Retinal pigment epithelial cell (primary cell): Measurements from ENCODE around the gene NKD1.
"Not testable (repeated sequence)": the region's sequence is repeated elsewhere in the genome, so short reads cannot be mapped to it uniquely, and the experiment has no call there.

Source experiments
- DNase-seq: peaks from one replicate; pipeline ENCODE4 v3.0.0-alpha.2; 2010; ENCODE audit warnings: low read depth
- H3K4me3 ChIP-seq: 2 replicates; pipeline ENCODE4 v1.5.1; 2011; ENCODE audit warnings: mild to moderate bottlenecking, low read length, control low read depth, moderate library complexity
- CTCF ChIP-seq: conservative IDR thresholded peaks from 2 replicates; pipeline ENCODE4 v1.5.1; 2011; ENCODE audit warnings: low read depth, low read length, control low read depth, inconsistent platforms

Gene NKD1

GRCh38 chr16:50533317-50533716, 14.9 kb upstream of the NKD1 start:
- DNase-seq: no peak
- no peak overlapping the region for H3K4me3 ChIP-seq
- TF ChIP-seq CTCF: no peak

- TF ChIP-seq CTCF: no peak
- DNase-seq: no peak
- H3K4me3 ChIP-seq: no peak overlapping the region
Measured at GRCh38 chr16:50534091-50534490, 14.1 kb upstream of the NKD1 start.

GRCh38 chr16:50534556-50534955, 13.6 kb upstream of the NKD1 start:
- TF ChIP-seq CTCF: no peak
- no peak overlapping the region for H3K4me3 ChIP-seq
- DNase-seq: no peak

- DNase-seq: no peak
- H3K4me3 ChIP-seq: no peak overlapping the region
- TF ChIP-seq CTCF: no peak
Measured at GRCh38 chr16:50534958-50535357, 13.2 kb upstream of the NKD1 start.

- no peak overlapping the region for H3K4me3 ChIP-seq
- no peak for TF ChIP-seq CTCF
- DNase-seq: no peak
Measured at GRCh38 chr16:50535506-50536257, 12.5 kb upstream of the NKD1 start.

- not testable (repeated sequence) for H3K4me3 ChIP-seq, DNase-seq
Measured at GRCh38 chr16:50536258-50536645, 11.9 kb upstream of the NKD1 start.

- DNase-seq: no peak
- no peak overlapping the region for H3K4me3 ChIP-seq
- TF ChIP-seq CTCF: no peak
Measured at GRCh38 chr16:50537533-50538290, 10.5 kb upstream of the NKD1 start.
